HG03575 (cell line): ENCODE data around the gene LOXL1.

ENCODE experiments used
- ATAC-seq: cut with Tn5 transposase; IDR thresholded peaks from one replicate; pipeline ENCODE4 v1.9.1; 2021; ENCODE audit not compliant: unreplicated experiment, insufficient number of reproducible peaks, low FRiP score; ENCODE audit errors: extremely low read depth

The LOXL1 gene

GRCh38 chr15:73897441-73898261 lies 28.6 kb upstream of the LOXL1 start:
- no peak for ATAC-seq

- no peak for ATAC-seq
Measured at GRCh38 chr15:73899197-73900094, 26.8 kb upstream of the LOXL1 start.

- ATAC-seq: no peak
Measured at GRCh38 chr15:73900095-73900712, 26.1 kb upstream of the LOXL1 start.

- ATAC-seq: no peak
Measured at GRCh38 chr15:73901126-73901810, 25.0 kb upstream of the LOXL1 start.

- no peak for ATAC-seq
Measured at GRCh38 chr15:73902121-73903020, 23.9 kb upstream of the LOXL1 start.

GRCh38 chr15:73904026-73904815 lies 22.0 kb upstream of the LOXL1 start:
- no peak for ATAC-seq

DNA sequence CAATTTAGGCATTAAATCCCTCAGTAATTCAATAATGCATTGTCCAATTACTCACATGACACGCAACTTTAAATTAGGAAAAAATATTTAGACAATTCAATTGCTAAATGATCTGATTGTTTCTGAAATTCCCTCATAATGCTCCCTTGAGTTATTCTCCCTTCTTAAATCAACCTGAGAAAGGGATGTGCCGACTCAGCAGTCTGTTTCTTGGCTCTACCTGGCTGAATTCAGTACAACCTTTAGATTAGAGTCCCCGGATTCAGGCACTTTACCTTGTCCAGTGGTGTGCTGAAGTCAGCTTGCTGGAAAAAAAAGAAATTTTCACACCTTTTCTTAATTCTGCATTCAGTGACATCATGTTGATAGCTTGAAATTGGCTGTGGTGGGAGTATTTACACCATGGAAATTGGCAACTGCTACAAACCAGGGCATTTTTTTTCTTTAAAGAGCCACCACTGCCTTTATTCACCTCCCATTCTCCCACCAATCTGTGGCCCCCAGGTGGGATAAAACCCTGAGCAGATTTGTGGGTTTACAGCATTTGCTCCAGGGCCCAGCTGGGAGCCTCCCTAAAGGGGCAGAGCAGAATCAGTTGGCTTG lies 20.9 kb upstream of the LOXL1 start:
- no peak for ATAC-seq

DNA sequence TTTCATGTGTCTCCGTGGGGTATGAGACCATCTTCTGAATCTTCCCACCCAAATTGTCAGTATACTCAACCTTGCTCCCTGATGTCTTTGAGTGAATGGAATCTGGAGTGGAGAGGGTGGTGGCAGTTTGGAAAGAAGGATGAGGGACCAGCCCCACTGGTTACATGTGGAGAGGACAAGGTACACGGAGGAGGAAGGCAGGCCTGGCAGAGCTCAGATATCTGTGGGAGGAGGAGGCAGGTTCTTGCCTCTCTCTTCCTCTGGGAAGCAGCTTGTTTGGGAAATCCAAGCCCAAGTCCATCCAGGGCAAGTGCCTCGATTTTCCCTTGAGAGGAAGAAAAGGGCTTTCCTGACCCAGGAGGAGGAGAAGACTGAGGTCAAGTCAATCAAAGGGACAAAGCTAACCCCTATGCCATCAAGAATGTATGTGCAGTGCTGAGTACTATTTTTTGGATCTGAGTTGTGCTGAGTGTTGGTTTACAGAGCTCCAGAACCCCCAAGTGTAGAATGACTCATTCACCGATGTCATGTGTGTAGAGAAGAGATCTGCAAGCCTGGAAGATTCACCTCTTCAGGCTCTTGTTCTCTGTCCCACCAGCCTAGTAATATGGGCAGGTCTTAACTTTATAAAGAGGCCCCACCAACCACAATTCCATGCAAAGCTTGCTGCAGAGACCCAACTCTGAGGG lies 19.8 kb upstream of the LOXL1 start:
- no peak for ATAC-seq

- ATAC-seq: no peak
Measured at GRCh38 chr15:73907035-73907408, 19.2 kb upstream of the LOXL1 start.

DNA sequence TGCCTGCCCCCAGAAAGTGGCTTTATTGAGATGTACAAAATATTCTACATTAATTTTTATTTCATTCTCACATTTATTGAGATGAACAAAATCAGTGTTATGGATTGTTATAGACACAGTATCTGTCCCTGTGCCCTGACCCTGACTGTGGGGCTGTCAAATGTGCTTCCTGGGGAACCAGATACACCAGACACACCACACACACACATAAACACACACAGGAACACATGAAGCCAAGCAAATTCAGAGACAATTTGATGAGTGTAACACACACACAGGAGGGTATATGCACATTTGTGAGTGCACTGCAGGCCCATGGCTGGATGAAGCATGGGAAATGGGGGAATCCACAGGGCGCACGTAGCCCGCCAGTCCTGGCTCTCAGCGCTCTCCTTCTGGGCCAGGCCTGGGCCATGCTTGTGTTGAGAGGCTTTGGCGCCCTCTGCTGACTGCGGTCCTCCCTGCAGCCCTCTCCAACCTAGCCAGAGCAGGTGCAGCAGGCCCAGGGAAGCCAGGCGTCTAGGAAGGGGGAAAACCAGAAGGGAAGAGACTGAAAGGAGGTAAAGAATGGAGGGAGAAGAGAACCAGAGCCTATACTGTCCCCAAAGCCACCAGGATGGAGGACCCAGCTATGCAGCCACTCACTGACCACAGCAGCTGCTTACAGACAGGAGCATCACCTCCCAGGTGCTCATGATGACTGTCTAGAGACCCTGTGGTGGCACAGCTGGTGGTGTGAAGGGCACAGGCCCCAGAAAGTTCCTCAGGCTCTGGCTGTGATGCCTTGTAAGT lies 18.0 kb upstream of the LOXL1 start:
- ATAC-seq: no peak

DNA sequence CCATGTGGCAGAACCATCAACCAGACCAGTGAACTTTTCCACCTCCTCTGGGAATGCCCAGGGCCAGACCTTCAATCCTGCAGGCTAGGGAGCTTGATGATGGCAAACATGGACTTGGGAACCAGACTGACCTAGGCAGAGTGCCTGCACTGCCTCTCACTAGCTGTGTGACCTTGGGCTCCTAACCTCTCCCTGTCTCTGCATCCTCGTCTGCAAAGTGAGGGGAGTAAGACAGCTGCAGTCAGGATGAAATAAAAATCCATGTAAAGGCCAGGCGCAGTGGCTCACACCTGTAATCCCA lies 17.5 kb upstream of the LOXL1 start:
- ATAC-seq: no peak

DNA sequence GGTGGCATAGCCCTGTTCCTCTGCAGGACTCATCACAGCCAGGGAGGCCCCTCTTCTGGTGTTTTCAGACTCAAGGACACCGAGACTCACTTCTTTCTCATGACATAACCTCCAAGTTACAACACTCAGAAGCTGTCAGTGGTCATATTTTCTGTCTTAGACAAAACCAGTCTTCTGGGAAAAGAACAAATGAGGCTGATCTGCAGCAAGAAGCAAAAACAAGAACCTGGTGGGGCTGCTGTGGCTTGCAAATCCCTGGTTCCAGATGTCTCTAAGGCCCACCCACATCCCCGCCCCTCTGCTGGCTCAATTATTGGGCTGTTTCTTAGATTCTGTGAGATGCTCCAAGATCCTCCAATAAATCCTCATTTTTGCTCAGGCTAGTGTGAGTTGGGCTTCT lies 16.6 kb upstream of the LOXL1 start:
- ATAC-seq: no peak

DNA sequence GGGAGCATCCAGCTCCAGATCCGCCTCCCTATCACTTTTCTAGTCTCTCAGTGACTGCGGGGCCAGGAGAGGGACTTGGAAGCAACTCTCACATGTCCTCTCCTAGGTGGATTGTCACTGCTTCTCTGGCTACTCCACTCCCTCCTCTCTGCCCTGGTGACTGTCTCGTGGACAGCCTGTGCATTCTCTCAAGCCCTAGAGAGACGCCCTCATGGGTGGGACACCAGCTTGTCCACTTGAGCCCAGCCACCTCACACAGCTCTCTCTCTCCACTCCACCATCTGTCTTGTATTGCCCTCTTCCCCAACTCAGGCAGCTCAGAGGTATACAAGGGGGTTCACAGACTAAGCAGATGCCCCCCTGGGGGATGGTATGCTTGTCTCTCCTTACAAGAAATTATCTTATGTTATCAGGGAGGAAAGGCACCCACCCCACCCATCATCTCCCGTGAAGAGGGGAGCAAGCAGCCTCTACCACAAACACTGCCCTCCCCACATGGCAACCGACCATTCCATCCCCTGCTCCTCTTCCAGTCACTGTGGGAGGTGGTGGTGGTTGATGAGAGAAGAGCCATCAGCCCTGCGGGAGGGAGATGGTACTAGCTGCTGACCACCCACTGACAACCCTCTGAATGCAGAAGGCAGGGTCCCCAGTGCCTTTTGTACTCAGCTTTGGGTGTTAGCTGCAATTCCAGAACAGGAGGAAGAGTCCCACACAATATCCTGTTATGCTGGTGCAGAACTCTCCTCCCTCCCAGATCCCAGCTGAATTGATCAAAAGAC lies 15.5 kb upstream of the LOXL1 start:
- no peak for ATAC-seq

- no peak for ATAC-seq
Measured at GRCh38 chr15:73912030-73912596, 14.1 kb upstream of the LOXL1 start.

GRCh38 chr15:73914145-73914544 lies 12.1 kb upstream of the LOXL1 start:
- ATAC-seq: no peak
